ENCODE results near the gene ITIH4. TPM values are rescaled to one million over a fixed set of nuclear protein-coding genes. Genes with fewer than 3 reads are reported as not detected.

The ITIH4 gene
- total RNA-seq, 1 experiment from 2014 or later = 0.80 TPM

GRCh38 chr3:52816654-52817053 lies 13.8 kb downstream of the ITIH4 start:
- Histone ChIP-seq H3K36me3 (ENCODE audit: low read depth, low read length) (no peaks in the 10 kb centered on the region), H3K4me3 (ENCODE audit: low read length) (no peak overlapping the region), H3K27me3 (ENCODE audit: low read length) (no peaks in the 10 kb centered on the region), H4K20me1 (ENCODE audit: low read length) (no peaks in the 10 kb centered on the region), H3K27ac (ENCODE audit: low read length) (no peak overlapping the region), H3F3A (ENCODE audit: low read length, unreplicated experiment) (no peaks in the 10 kb centered on the region), H2AFZ (ENCODE audit: low read length) (no peak overlapping the region), H3K79me2 (ENCODE audit: low read length) (no peaks in the 10 kb centered on the region), H3K9ac (ENCODE audit: low read length) (no peak overlapping the region), H3K9me3 (ENCODE audit: low read length) (no peaks in the 10 kb centered on the region), H3K9me2 (replicated peaks; ENCODE audit: low read length) (no peaks in the 10 kb centered on the region), H3K4me2 (ENCODE audit: low read length) (no peak overlapping the region), H3K4me1 (ENCODE audit: insufficient read depth, low read length) (no peaks in the 10 kb centered on the region)
- ChIA-PET POLR2A (ENCODE audit: unreplicated experiment) (no interaction called here), CTCF (no interaction called here)
- no peak for ATAC-seq
- no TSS peak for BruUV-seq (replicated peaks)
- DNase-seq = no peak
- TF ChIP-seq EZH2 (IDR thresholded peaks at IDR 0.05; ENCODE audit: low read length, unreplicated experiment) = no peak
- TF ChIP-seq, protein P1, sequence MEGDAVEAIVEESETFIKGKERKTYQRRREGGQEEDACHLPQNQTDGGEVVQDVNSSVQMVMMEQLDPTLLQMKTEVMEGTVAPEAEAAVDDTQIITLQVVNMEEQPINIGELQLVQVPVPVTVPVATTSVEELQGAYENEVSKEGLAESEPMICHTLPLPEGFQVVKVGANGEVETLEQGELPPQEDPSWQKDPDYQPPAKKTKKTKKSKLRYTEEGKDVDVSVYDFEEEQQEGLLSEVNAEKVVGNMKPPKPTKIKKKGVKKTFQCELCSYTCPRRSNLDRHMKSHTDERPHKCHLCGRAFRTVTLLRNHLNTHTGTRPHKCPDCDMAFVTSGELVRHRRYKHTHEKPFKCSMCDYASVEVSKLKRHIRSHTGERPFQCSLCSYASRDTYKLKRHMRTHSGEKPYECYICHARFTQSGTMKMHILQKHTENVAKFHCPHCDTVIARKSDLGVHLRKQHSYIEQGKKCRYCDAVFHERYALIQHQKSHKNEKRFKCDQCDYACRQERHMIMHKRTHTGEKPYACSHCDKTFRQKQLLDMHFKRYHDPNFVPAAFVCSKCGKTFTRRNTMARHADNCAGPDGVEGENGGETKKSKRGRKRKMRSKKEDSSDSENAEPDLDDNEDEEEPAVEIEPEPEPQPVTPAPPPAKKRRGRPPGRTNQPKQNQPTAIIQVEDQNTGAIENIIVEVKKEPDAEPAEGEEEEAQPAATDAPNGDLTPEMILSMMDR (conservative IDR thresholded peaks at IDR 0.05; ENCODE audit: low read depth, low read length) = no peak
- TF ChIP-seq EZH2phosphoT487 (IDR thresholded peaks at IDR 0.05; ENCODE audit: borderline replicate concordance, low read length) = no peak
- intact Hi-C loops (cut with micrococcal nuclease) = no loop called here

DNA sequence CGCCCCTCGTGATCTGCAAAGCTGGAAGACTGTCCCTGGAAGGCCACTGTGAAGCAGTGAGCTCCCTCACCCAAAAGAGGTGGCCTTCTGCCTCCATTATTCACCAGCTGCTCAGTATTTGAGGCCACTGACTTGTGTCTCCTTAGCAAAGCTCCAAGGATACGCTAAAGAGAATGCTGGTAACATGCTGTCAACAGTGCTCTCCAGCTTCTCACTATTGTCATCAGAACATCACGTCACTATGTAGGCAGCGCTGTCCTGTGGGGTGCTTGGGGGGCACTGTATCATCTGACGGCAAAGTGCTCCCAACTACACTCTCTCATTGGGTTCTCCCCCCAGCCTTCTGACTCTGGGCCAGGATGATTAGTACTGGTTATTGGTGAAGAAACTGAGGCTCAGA lies 14.3 kb downstream of the ITIH4 start:
- DNase-seq (no peak), ATAC-seq (no peak)
- ChIA-PET POLR2A (ENCODE audit: unreplicated experiment) (no interaction called here), CTCF (no interaction called here)
- TF ChIP-seq, protein P1 (conservative IDR thresholded peaks at IDR 0.05; ENCODE audit: low read depth, low read length) = no peak
- TF ChIP-seq EZH2phosphoT487 (IDR thresholded peaks at IDR 0.05; ENCODE audit: borderline replicate concordance, low read length) (no peak), EZH2 (IDR thresholded peaks at IDR 0.05; ENCODE audit: low read length, unreplicated experiment) (no peak)
- Histone ChIP-seq H2AFZ (ENCODE audit: low read length) (no peak overlapping the region), H3K27ac (ENCODE audit: low read length) (no peak overlapping the region), H3K36me3 (ENCODE audit: low read depth, low read length) (no peaks in the 10 kb centered on the region), H3F3A (ENCODE audit: low read length, unreplicated experiment) (no peaks in the 10 kb centered on the region), H3K79me2 (ENCODE audit: low read length) (no peaks in the 10 kb centered on the region), H3K9me2 (replicated peaks; ENCODE audit: low read length) (no peaks in the 10 kb centered on the region), H3K9ac (ENCODE audit: low read length) (no peak overlapping the region), H3K9me3 (ENCODE audit: low read length) (no peaks in the 10 kb centered on the region), H4K20me1 (ENCODE audit: low read length) (no peaks in the 10 kb centered on the region), H3K4me2 (ENCODE audit: low read length) (no peak overlapping the region), H3K27me3 (ENCODE audit: low read length) (no peaks in the 10 kb centered on the region), H3K4me3 (ENCODE audit: low read length) (no peak overlapping the region), H3K4me1 (ENCODE audit: insufficient read depth, low read length) (no peaks in the 10 kb centered on the region)
- no TSS peak for BruUV-seq (replicated peaks)
- intact Hi-C loops (cut with micrococcal nuclease) = no loop called here

- H3K9ac ChIP-seq (ENCODE audit: low read length) = no peak overlapping the region
- no peak for DNase-seq
- H3K4me1 ChIP-seq (ENCODE audit: insufficient read depth, low read length) = no peaks in the 10 kb centered on the region
- H3K36me3 ChIP-seq (ENCODE audit: low read depth, low read length) = no peaks in the 10 kb centered on the region
- no peak overlapping the region for H3K27ac ChIP-seq (ENCODE audit: low read length)
- H2AFZ ChIP-seq (ENCODE audit: low read length) = no peak overlapping the region
- H3K9me2 ChIP-seq (replicated peaks; ENCODE audit: low read length) = no peaks in the 10 kb centered on the region
- BruUV-seq (replicated peaks) = no TSS peak
- H3K4me2 ChIP-seq (ENCODE audit: low read length) = no peak overlapping the region
- no peak overlapping the region for H3K4me3 ChIP-seq (ENCODE audit: low read length)
- POLR2A ChIA-PET (ENCODE audit: unreplicated experiment) = no interaction called here
- no peaks in the 10 kb centered on the region for H4K20me1 ChIP-seq (ENCODE audit: low read length)
- H3F3A ChIP-seq (ENCODE audit: low read length, unreplicated experiment) = no peaks in the 10 kb centered on the region
- no peaks in the 10 kb centered on the region for H3K27me3 ChIP-seq (ENCODE audit: low read length)
- intact Hi-C loops (cut with micrococcal nuclease) = no loop called here
- H3K9me3 ChIP-seq (ENCODE audit: low read length) = no peaks in the 10 kb centered on the region
- no peak for ATAC-seq
- CTCF ChIA-PET = no interaction called here
- TF ChIP-seq EZH2 (IDR thresholded peaks at IDR 0.05; ENCODE audit: low read length, unreplicated experiment) (no peak), EZH2phosphoT487 (IDR thresholded peaks at IDR 0.05; ENCODE audit: borderline replicate concordance, low read length) (no peak)
- TF ChIP-seq, protein P1 (conservative IDR thresholded peaks at IDR 0.05; ENCODE audit: low read depth, low read length) = no peak
- no peaks in the 10 kb centered on the region for H3K79me2 ChIP-seq (ENCODE audit: low read length)
These were observed 16.7 kb downstream of the ITIH4 start for GRCh38 chr3:52813810-52814209.

Data from PC-3 (cell line).